ENCODE measurements around the gene LRRTM1.

Gene LRRTM1

GRCh38 chr2:80340022-80340421, 35.5 kb upstream of the LRRTM1 start:
- TF ChIP-seq REST (IDR thresholded peaks at IDR 0.05; ENCODE audit: low read depth): no peak
- TF ChIP-seq YY1 (IDR thresholded peaks at IDR 0.05; ENCODE audit: low read depth): no peak
- TF ChIP-seq FOXM1 (IDR thresholded peaks at IDR 0.05; ENCODE audit: borderline replicate concordance, low read depth): no peak
- TF ChIP-seq RAD21 (IDR thresholded peaks at IDR 0.05; ENCODE audit: low read depth): no peak
- no peak for TF ChIP-seq EP300 (IDR thresholded peaks at IDR 0.05; ENCODE audit: borderline replicate concordance)
- TF ChIP-seq ZBTB7A (IDR thresholded peaks at IDR 0.05; ENCODE audit: low read depth): no peak
- TF ChIP-seq NFIC (IDR thresholded peaks at IDR 0.05): no peak

GRCh38 chr2:80338794-80339193, 34.2 kb upstream of the LRRTM1 start:
- no peak for TF ChIP-seq REST (IDR thresholded peaks at IDR 0.05; ENCODE audit: low read depth)
- TF ChIP-seq FOXM1 (IDR thresholded peaks at IDR 0.05; ENCODE audit: borderline replicate concordance, low read depth): no peak
- TF ChIP-seq TAF1 (IDR thresholded peaks at IDR 0.05; ENCODE audit: low read depth): no peak
- TF ChIP-seq MAX (IDR thresholded peaks at IDR 0.05): no peak
- TF ChIP-seq NFIC (IDR thresholded peaks at IDR 0.05): no peak
- TF ChIP-seq YY1 (IDR thresholded peaks at IDR 0.05; ENCODE audit: low read depth): no peak
- no peak for TF ChIP-seq ZBTB7A (IDR thresholded peaks at IDR 0.05; ENCODE audit: low read depth)
- TF ChIP-seq CREB1 (IDR thresholded peaks at IDR 0.05; ENCODE audit: low read depth): no peak
- TF ChIP-seq RAD21 (IDR thresholded peaks at IDR 0.05; ENCODE audit: low read depth): no peak
- TF ChIP-seq USF1 (IDR thresholded peaks at IDR 0.05): no peak
- no peak for TF ChIP-seq TCF12 (IDR thresholded peaks at IDR 0.05; ENCODE audit: low read depth)
- no peak for TF ChIP-seq TEAD4 (IDR thresholded peaks at IDR 0.05)
- TF ChIP-seq CEBPB (IDR thresholded peaks at IDR 0.05): no peak
- TF ChIP-seq EP300 (IDR thresholded peaks at IDR 0.05; ENCODE audit: borderline replicate concordance): no peak

GRCh38 chr2:80335411-80335810, 30.9 kb upstream of the LRRTM1 start:
- TF ChIP-seq CEBPB (IDR thresholded peaks at IDR 0.05): no peak

- no peak for TF ChIP-seq EGR1 (IDR thresholded peaks at IDR 0.05)
- TF ChIP-seq TCF12 (IDR thresholded peaks at IDR 0.05; ENCODE audit: low read depth): no peak
- no peak for TF ChIP-seq CREB1 (IDR thresholded peaks at IDR 0.05; ENCODE audit: low read depth)
- TF ChIP-seq FOXM1 (IDR thresholded peaks at IDR 0.05; ENCODE audit: borderline replicate concordance, low read depth): no peak
- no peak for TF ChIP-seq YY1 (IDR thresholded peaks at IDR 0.05; ENCODE audit: low read depth)
- no peak for TF ChIP-seq USF1 (IDR thresholded peaks at IDR 0.05)
- no peak for TF ChIP-seq ZBTB7A (IDR thresholded peaks at IDR 0.05; ENCODE audit: low read depth)
- no peak for TF ChIP-seq RAD21 (IDR thresholded peaks at IDR 0.05; ENCODE audit: low read depth)
- TF ChIP-seq TAF1 (IDR thresholded peaks at IDR 0.05; ENCODE audit: low read depth): no peak
Measured at GRCh38 chr2:80333886-80334285, 29.3 kb upstream of the LRRTM1 start.

- TF ChIP-seq CEBPB (IDR thresholded peaks at IDR 0.05): no peak
- no peak for TF ChIP-seq YY1 (IDR thresholded peaks at IDR 0.05; ENCODE audit: low read depth)
- TF ChIP-seq NFIC (IDR thresholded peaks at IDR 0.05): no peak
- no peak for TF ChIP-seq ZBTB7A (IDR thresholded peaks at IDR 0.05; ENCODE audit: low read depth)
- TF ChIP-seq TEAD4 (IDR thresholded peaks at IDR 0.05): no peak
- no peak for TF ChIP-seq FOXM1 (IDR thresholded peaks at IDR 0.05; ENCODE audit: borderline replicate concordance, low read depth)
- TF ChIP-seq EP300 (IDR thresholded peaks at IDR 0.05; ENCODE audit: borderline replicate concordance): no peak
- TF ChIP-seq USF1 (IDR thresholded peaks at IDR 0.05): no peak
- no peak for TF ChIP-seq MAX (IDR thresholded peaks at IDR 0.05)
- no peak for TF ChIP-seq EGR1 (IDR thresholded peaks at IDR 0.05)
- TF ChIP-seq REST (IDR thresholded peaks at IDR 0.05; ENCODE audit: low read depth): no peak
Measured at GRCh38 chr2:80330527-80331450, 26.2 kb upstream of the LRRTM1 start.
